Keratinocyte (primary cell): ENCODE measurements around the gene MYO1E. TPM values are rescaled to one million over a fixed set of nuclear protein-coding genes. Genes with fewer than 3 reads are reported as not detected.

Source experiments
- DNase-seq: peaks from one replicate; pipeline ENCODE4 v3.0.0-alpha.2; 2011; ENCODE audit warnings: low read depth, missing footprints, low spot score
- FAIRE-seq: peaks from 2 replicates; lab custom pipeline; 2011; peaks lifted over from hg19 to GRCh38; lab: Jason Lieb, UNC
- H2AFZ ChIP-seq: 2 replicates; pipeline ENCODE4 v1.6.0; 2012; ENCODE audit warnings: low read length, control low read depth, inconsistent platforms; ENCODE audit not compliant: control insufficient read depth
- H3K27ac ChIP-seq: 2 replicates; pipeline ENCODE4 v1.5.1; 2011; ENCODE audit warnings: low read length; ENCODE audit not compliant: control insufficient read depth, insufficient read depth
- H3K27me3 ChIP-seq: 3 replicates; pipeline ENCODE4 v1.6.0; 2011; ENCODE audit warnings: low read length; ENCODE audit not compliant: control insufficient read depth, insufficient read depth; ENCODE audit errors: extremely low read depth
- H3K36me3 ChIP-seq, 2 experiments: 2 replicates in 1 of 2; 3 replicates in 1 of 2; pipeline ENCODE4 v1.5.1; 2011; ENCODE audit warnings: low read length in 2 of 2, mild to moderate bottlenecking in 1 of 2; ENCODE audit not compliant: control insufficient read depth in 2 of 2, insufficient read depth in 2 of 2; ENCODE audit errors: extremely low read depth in 1 of 2
- H3K4me1 ChIP-seq: 3 replicates; pipeline ENCODE4 v1.5.1; 2011; ENCODE audit warnings: low read length; ENCODE audit not compliant: control insufficient read depth, insufficient read depth; ENCODE audit errors: extremely low read depth
- H3K4me2 ChIP-seq: 3 replicates; pipeline ENCODE4 v1.6.0; 2011; ENCODE audit warnings: low read depth, low read length; ENCODE audit not compliant: control insufficient read depth, insufficient read depth; ENCODE audit errors: extremely low read depth
- H3K4me3 ChIP-seq, 3 experiments: fragments of 200-600 bp in 1 of 3; sonication (generic) in 1 of 3; 2 replicates in 2 of 3; 3 replicates in 1 of 3; pipeline ENCODE4 v1.5.1; 2011 to 2016; ENCODE audit warnings: low read length in 3 of 3, mild to moderate bottlenecking in 3 of 3, control low read depth in 2 of 3, inconsistent platforms in 1 of 3, low read depth in 1 of 3, mixed read lengths in 1 of 3, mixed run types in 1 of 3, moderate library complexity in 1 of 3; ENCODE audit not compliant: control insufficient read depth in 2 of 3, insufficient read depth in 2 of 3; ENCODE audit errors: extremely low read depth in 1 of 3
- H3K79me2 ChIP-seq: 2 replicates; pipeline ENCODE4 v1.6.0; 2012; ENCODE audit warnings: low read length; ENCODE audit not compliant: control insufficient read depth, insufficient read depth
- H3K9ac ChIP-seq: 3 replicates; pipeline ENCODE4 v1.6.0; 2011; ENCODE audit warnings: low read length; ENCODE audit not compliant: control insufficient read depth, insufficient read depth; ENCODE audit errors: extremely low read depth
- H3K9me1 ChIP-seq: 3 replicates; pipeline ENCODE4 v1.6.0; 2011; ENCODE audit warnings: low read length; ENCODE audit not compliant: control insufficient read depth, insufficient read depth; ENCODE audit errors: extremely low read depth
- H3K9me3 ChIP-seq: 2 replicates; pipeline ENCODE4 v1.5.1; 2012; ENCODE audit warnings: low read depth, low read length; ENCODE audit not compliant: control insufficient read depth
- H4K20me1 ChIP-seq: 3 replicates; pipeline ENCODE4 v1.6.0; 2011; ENCODE audit warnings: low read length; ENCODE audit not compliant: control insufficient read depth, insufficient read depth; ENCODE audit errors: extremely low read depth
- CTCF ChIP-seq, 3 experiments: IDR thresholded peaks in 1 of 3; conservative IDR thresholded peaks in 1 of 3; optimal IDR thresholded peaks in 1 of 3; 2 replicates in 2 of 3; 3 replicates in 1 of 3; pipeline versions ENCODE3 to v1.5.1; 2011; ENCODE audit warnings: low read length in 3 of 3, mild to moderate bottlenecking in 3 of 3, moderate library complexity in 2 of 3, control low read depth in 1 of 3, inconsistent platforms in 1 of 3; ENCODE audit not compliant: insufficient read depth in 2 of 3; ENCODE audit errors: extremely low read depth in 1 of 3
- EZH2 ChIP-seq: IDR thresholded peaks from one replicate; pipeline ENCODE4 v1.6.1; 2012; ENCODE audit warnings: inconsistent platforms, mild to moderate bottlenecking, low read length, moderate library complexity
- dilution Hi-C: fragments of 300-500 bp; cut with MboI; formaldehyde crosslinking; loops from one replicate; pipeline ENCODE4 v1.7.0; 2020; ENCODE audit warnings: low sequenced_read_pairs; ENCODE audit not compliant: extremely low pct_ligation_motif_present
- polyA plus RNA-seq, 5 experiments: library from polyadenylated mRNA; depleted of rRNA in 3 of 5; stranded (reverse) in 3 of 5; stranded (forward) in 1 of 5; unstranded in 1 of 5; fragments of >200 nt; gene quantifications; 1 replicate in 1 of 5; 2 replicates in 3 of 5; 3 replicates in 1 of 5; pipeline versions ENCODE4 v1.2.1 to v1.2.3, GENCODE V29; 2011 to 2012; ENCODE audit warnings: missing spikeins in 2 of 5, low read depth in 1 of 5, low replicate concordance in 1 of 5

The MYO1E gene
- polyA plus RNA-seq, 1 donor (not counting 4 experiments of a cell fraction or from before 2014, with no cell fraction given): 213 TPM

GRCh38 chr15:59186501-59186900 is 186.2 kb downstream of the MYO1E start:
- Histone ChIP-seq H3K4me3 (no peak overlapping the region), H3K4me1 (peaks cover 9% of the 10 kb centered on the region), H3K9me3 (no peaks in the 10 kb centered on the region), H3K9me1 (peaks cover 3% of the 10 kb centered on the region), H2AFZ (no peak overlapping the region), H3K36me3 (peaks cover 28 to 42% of the 10 kb centered on the region in 2 experiments), H3K79me2 (peaks cover 2% of the 10 kb centered on the region), H3K9ac (no peak overlapping the region), H4K20me1 (peaks cover under 1% of the 10 kb centered on the region), H3K27ac (no peak overlapping the region), H3K27me3 (no peaks in the 10 kb centered on the region), H3K4me2 (no peak overlapping the region)
- dilution Hi-C loops: no loop called here
- no peak for DNase-seq
- FAIRE-seq: no peak
- no peak for TF ChIP-seq EZH2
- no peak for TF ChIP-seq CTCF (optimal IDR thresholded peaks at IDR 0.05 in 1 of 3, IDR thresholded peaks at IDR 0.05 in 1 of 3, conservative IDR thresholded peaks at IDR 0.05 in 1 of 3; ENCODE audit: extremely low read depth in 1 of 3, insufficient read depth in 2 of 3, low read length in 3 of 3)

GRCh38 chr15:59185725-59186124 is 186.9 kb downstream of the MYO1E start:
- Histone ChIP-seq H3K79me2 (peaks cover under 1% of the 10 kb centered on the region), H2AFZ (no peak overlapping the region), H3K27me3 (no peaks in the 10 kb centered on the region), H3K9me3 (no peaks in the 10 kb centered on the region), H3K27ac (no peak overlapping the region), H3K4me2 (no peak overlapping the region), H3K36me3 (peaks cover 30 to 47% of the 10 kb centered on the region in 2 experiments), H3K9ac (no peak overlapping the region), H3K9me1 (peaks cover under 1% of the 10 kb centered on the region), H4K20me1 (no peaks in the 10 kb centered on the region), H3K4me1 (peaks cover 1% of the 10 kb centered on the region), H3K4me3 (no peak overlapping the region)
- DNase-seq (no peak), FAIRE-seq (no peak)
- no peak for TF ChIP-seq EZH2
- TF ChIP-seq CTCF (optimal IDR thresholded peaks at IDR 0.05 in 1 of 3, IDR thresholded peaks at IDR 0.05 in 1 of 3, conservative IDR thresholded peaks at IDR 0.05 in 1 of 3; ENCODE audit: extremely low read depth in 1 of 3, insufficient read depth in 2 of 3, low read length in 3 of 3): peak in 1 of 3 experiments; percentile 21
- dilution Hi-C loops: no loop called here
